GM19025 (cell line): ENCODE data around the gene MYRFL.
"Not testable (repeated sequence)": the region's sequence is repeated elsewhere in the genome, so short reads cannot be mapped to it uniquely, and the experiment has no call there.

Experiments used
- ATAC-seq: cut with Tn5 transposase; IDR thresholded peaks from one replicate; pipeline ENCODE4 v1.9.1; 2021; ENCODE audit warnings: mild to moderate bottlenecking, low read depth, moderate library complexity; ENCODE audit not compliant: unreplicated experiment

The MYRFL gene

GRCh38 chr12:69824966-69825560 lies at the start of gene MYRFL:
Gene MYRFL (plus strand): TSS chr12:69825227. CDS start chr12:69825518, 291 bp downstream.
- ATAC-seq: no peak

GRCh38 chr12:69779928-69780327 lies 45.1 kb upstream of the MYRFL start:
- ATAC-seq: no peak

GRCh38 chr12:69783365-69783764 lies 41.7 kb upstream of the MYRFL start:
- ATAC-seq: no peak

GRCh38 chr12:69789351-69789750 lies 35.7 kb upstream of the MYRFL start:
- no peak for ATAC-seq

GRCh38 chr12:69792533-69792932 lies 32.5 kb upstream of the MYRFL start:
- ATAC-seq: no peak

- ATAC-seq: not testable (repeated sequence)
Measured at GRCh38 chr12:69807101-69807897, 17.7 kb upstream of the MYRFL start.

- no peak for ATAC-seq
Measured at GRCh38 chr12:69810870-69811498, 14.0 kb upstream of the MYRFL start.

- no peak for ATAC-seq
Measured at GRCh38 chr12:69816082-69816481, 8.9 kb upstream of the MYRFL start.

GRCh38 chr12:69821032-69821455 lies 4.0 kb upstream of the MYRFL start:
- ATAC-seq: no peak

GRCh38 chr12:69821456-69822159 lies 3.4 kb upstream of the MYRFL start:
- ATAC-seq: no peak

- ATAC-seq: no peak
Measured at GRCh38 chr12:69822201-69822860, 2.7 kb upstream of the MYRFL start.

- ATAC-seq: no peak
Measured at GRCh38 chr12:69824028-69824427, 999 bp upstream of the MYRFL start.

GRCh38 chr12:69828897-69829296 lies 3.9 kb downstream of the MYRFL start:
- ATAC-seq: no peak

GRCh38 chr12:69833696-69834095 lies 8.7 kb downstream of the MYRFL start:
- no peak for ATAC-seq

GRCh38 chr12:69834147-69834546 lies 9.1 kb downstream of the MYRFL start:
- ATAC-seq: no peak

- ATAC-seq: no peak
Measured at GRCh38 chr12:69834576-69834975, 9.5 kb downstream of the MYRFL start.

- no peak for ATAC-seq
Measured at GRCh38 chr12:69835081-69835480, 10.1 kb downstream of the MYRFL start.

GRCh38 chr12:69836015-69836414 lies 11.0 kb downstream of the MYRFL start:
- ATAC-seq: no peak

- ATAC-seq: no peak
Measured at GRCh38 chr12:69837191-69837590, 12.2 kb downstream of the MYRFL start.

GRCh38 chr12:69837657-69838415 lies 12.8 kb downstream of the MYRFL start:
- ATAC-seq: no peak
